HCT116 (cell line): ENCODE data around the gene DCTN3. TPM values are rescaled to one million over a fixed set of nuclear protein-coding genes. Genes with fewer than 3 reads are reported as not detected.

Experiments
- ATAC-seq: fragments of 200-7000 bp; cut with Tn5 transposase; 2 replicates; pipeline ENCODE4 v1.9.1; 2020; ENCODE audit warnings: mild to moderate bottlenecking, moderate library complexity
- BruUV-seq: library from RNA; stranded (reverse); fragments of 400-500 nt; replicated peaks from 2 replicates; lab custom pipeline; 2021; lab: Mats Ljungman, UMichigan
- CTCF ChIA-PET: fragments of 300-600 bp; sonication (Branson Sonifier 250); formaldehyde crosslinking; loops from one replicate; lab custom pipeline; 2021; ENCODE audit warnings: antibody characterized with exemption; lab: Charles Lee
- POLR2A ChIA-PET: fragments of 300-600, 350-600 bp; sonication (Branson Sonifier 250); formaldehyde crosslinking; loops from one replicate; lab custom pipeline; 2021; ENCODE audit warnings: antibody characterized with exemption; lab: Charles Lee
- RAD21 ChIA-PET, 2 experiments: fragments of 300-600 bp; sonication (Branson Sonifier 250); formaldehyde crosslinking; loops; one replicate each; lab custom pipeline; 2023; ENCODE audit warnings: low total read pairs in 2 of 2; ENCODE audit not compliant: uncharacterized antibody in 2 of 2, unreplicated experiment in 2 of 2, low non-redundant PET in 1 of 2; lab: Charles Lee
- DNase-seq: peaks from one replicate; pipeline ENCODE4 v3.0.0-alpha.2; 2010; ENCODE audit warnings: low read depth, low spot score
- H2AFZ ChIP-seq: fragments of 200-600 bp; shearing (Covaris generic), sonication (generic); 2 replicates; pipeline ENCODE4 v1.6.1; 2017; ENCODE audit warnings: low read depth, mixed run types, mixed read lengths, antibody characterized with exemption, low read length; ENCODE audit not compliant: poor library complexity, severe bottlenecking
- H3K27ac ChIP-seq: 2 replicates; pipeline ENCODE4 v1.5.1; 2012; ENCODE audit warnings: low read depth, low read length
- H3K27me3 ChIP-seq: fragments of 200-600 bp; sonication (generic); 2 replicates; pipeline ENCODE4 v1.6.1; 2016; ENCODE audit warnings: mixed run types, low read length, mixed read lengths; ENCODE audit not compliant: insufficient read depth
- H3K36me3 ChIP-seq, 2 experiments: fragments of 200-500 bp in 1 of 2; fragments of 200-600 bp in 1 of 2; sonication (Bioruptor generic) in 1 of 2; sonication (generic) in 1 of 2; 2 replicates each; pipeline versions ENCODE4 v1.5.1 to v1.6.1; 2014 to 2016; ENCODE audit warnings: low read length in 2 of 2, inconsistent platforms in 1 of 2, mixed read lengths in 1 of 2, mixed run types in 1 of 2; ENCODE audit not compliant: insufficient read depth in 2 of 2, control insufficient read depth in 1 of 2
- H3K4me1 ChIP-seq, 2 experiments: fragments of 200-600 bp in 1 of 2; sonication (generic) in 1 of 2; 2 replicates each; pipeline versions ENCODE4 v1.5.1 to v1.6.1; 2012 to 2017; ENCODE audit warnings: low read length in 2 of 2, inconsistent platforms in 1 of 2, mild to moderate bottlenecking in 1 of 2, mixed read lengths in 1 of 2, mixed run types in 1 of 2, moderate library complexity in 1 of 2; ENCODE audit not compliant: insufficient read depth in 2 of 2, control insufficient read depth in 1 of 2
- H3K4me2 ChIP-seq: fragments of 200-600 bp; sonication (generic); 2 replicates; pipeline ENCODE4 v1.6.1; 2017; ENCODE audit warnings: mixed run types, low read length, mixed read lengths
- H3K4me3 ChIP-seq, 2 experiments: fragments of 200-600 bp in 1 of 2; sonication (generic) in 1 of 2; replicated peaks in 1 of 2; 2 replicates each; pipeline ENCODE4 v1.5.1; 2011 to 2016; ENCODE audit warnings: low read length in 2 of 2, control low read depth in 1 of 2, low read depth in 1 of 2, mild to moderate bottlenecking in 1 of 2, mixed read lengths in 1 of 2, mixed run types in 1 of 2
- H3K79me2 ChIP-seq: fragments of 200-600 bp; sonication (generic); 2 replicates; pipeline ENCODE4 v1.6.1; 2017; ENCODE audit warnings: mild to moderate bottlenecking, mixed run types, low read length, moderate library complexity, mixed read lengths; ENCODE audit not compliant: insufficient read depth
- H3K9ac ChIP-seq: fragments of 200-600 bp; sonication (generic); 2 replicates; pipeline ENCODE4 v1.6.1; 2016; ENCODE audit warnings: low read length, mixed read lengths
- H3K9me2 ChIP-seq: fragments of 200-600 bp; sonication (generic), shearing (Covaris generic); 2 replicates; pipeline ENCODE4 v1.6.1; 2017; ENCODE audit warnings: mixed run types, mild to moderate bottlenecking, moderate library complexity; ENCODE audit not compliant: insufficient read depth
- H3K9me3 ChIP-seq, 2 experiments: fragments of 200-500 bp in 1 of 2; fragments of 200-600 bp in 1 of 2; sonication (Bioruptor generic) in 1 of 2; sonication (generic) in 1 of 2; 2 replicates each; pipeline ENCODE4 v1.6.1; 2014 to 2017; ENCODE audit warnings: low read length in 2 of 2, mixed read lengths in 2 of 2, inconsistent platforms in 1 of 2, low read depth in 1 of 2, mild to moderate bottlenecking in 1 of 2, mixed run types in 1 of 2, moderate library complexity in 1 of 2; ENCODE audit not compliant: control insufficient read depth in 1 of 2, insufficient read depth in 1 of 2
- H4K20me1 ChIP-seq: fragments of 200-600 bp; sonication (generic), shearing (Covaris generic); 2 replicates; pipeline ENCODE4 v1.6.1; 2017; ENCODE audit warnings: mixed run types, mild to moderate bottlenecking, moderate library complexity; ENCODE audit not compliant: insufficient read depth
- CBX3 ChIP-seq: IDR thresholded peaks from 2 replicates; pipeline ENCODE4 v1.6.1; 2012; ENCODE audit warnings: low read depth
- CEBPB ChIP-seq: IDR thresholded peaks from 2 replicates; pipeline ENCODE4 v1.6.1; 2012; ENCODE audit warnings: low read depth
- CTCF ChIP-seq, 3 experiments: fragments of 200-600 bp in 1 of 3; sonication (generic) in 1 of 3; IDR thresholded peaks in 2 of 3; conservative IDR thresholded peaks in 1 of 3; 2 replicates each; pipeline ENCODE4 v1.5.1; 2012 to 2017; ENCODE audit warnings: low read depth in 2 of 3, low read length in 2 of 3, antibody characterized with exemption in 1 of 3, borderline replicate concordance in 1 of 3, control low read depth in 1 of 3, mild to moderate bottlenecking in 1 of 3, mixed read lengths in 1 of 3, mixed run types in 1 of 3, moderate library complexity in 1 of 3; ENCODE audit not compliant: insufficient read depth in 1 of 3
- ELF1 ChIP-seq: IDR thresholded peaks from 2 replicates; pipeline ENCODE4 v1.6.1; 2012; ENCODE audit warnings: low read depth, borderline replicate concordance
- EZH2 ChIP-seq: fragments of 200-600 bp; sonication (generic); IDR thresholded peaks from 2 replicates; pipeline ENCODE4 v1.6.1; 2017; ENCODE audit warnings: antibody characterized with exemption, mixed run types
- EZH2phosphoT487 ChIP-seq: fragments of 200-600 bp; IDR thresholded peaks from 2 replicates; pipeline ENCODE4 v1.6.1; 2018; ENCODE audit warnings: antibody characterized with exemption, borderline replicate concordance
- JUND ChIP-seq: IDR thresholded peaks from 2 replicates; pipeline ENCODE4 v1.6.1; 2012
- POLR2AphosphoS5 ChIP-seq: IDR thresholded peaks from 2 replicates; pipeline ENCODE4 v1.6.1; 2011; ENCODE audit warnings: mild to moderate bottlenecking, low read depth, low read length, moderate library complexity
- RAD21 ChIP-seq: IDR thresholded peaks from 2 replicates; pipeline ENCODE4 v1.6.1; 2012; ENCODE audit warnings: low read depth, mild to moderate bottlenecking
- REST ChIP-seq: IDR thresholded peaks from 2 replicates; pipeline ENCODE4 v1.6.1; 2012; ENCODE audit warnings: low read depth
- SIN3A ChIP-seq: IDR thresholded peaks from 2 replicates; pipeline ENCODE4 v1.6.1; 2012; ENCODE audit warnings: low read depth
- SP1 ChIP-seq: IDR thresholded peaks from 2 replicates; pipeline ENCODE4 v1.6.1; 2012; ENCODE audit warnings: low read depth
- TCF7L2 ChIP-seq: IDR thresholded peaks from 2 replicates; pipeline ENCODE4 v1.7.0; 2011; ENCODE audit warnings: borderline replicate concordance, inconsistent platforms; ENCODE audit not compliant: insufficient read depth, insufficient read length; ENCODE audit errors: extremely low read depth
- YY1 ChIP-seq: IDR thresholded peaks from 2 replicates; pipeline ENCODE4 v1.6.1; 2011; ENCODE audit warnings: low read length, low read depth, moderate library complexity, mild to moderate bottlenecking; ENCODE audit not compliant: insufficient replicate concordance; ENCODE audit errors: extremely low read depth
- ZFX ChIP-seq: fragments of 450-650 bp; IDR thresholded peaks from 2 replicates; pipeline ENCODE4 v1.6.1; 2017
- ZNF274 ChIP-seq: fragments of 200-500 bp; sonication (Bioruptor generic); IDR thresholded peaks from 2 replicates; pipeline ENCODE4 v1.6.1; 2014; ENCODE audit warnings: mild to moderate bottlenecking, low read depth, low read length, inconsistent platforms
- intact Hi-C: fragments of 100-400 bp; cut with micrococcal nuclease; formaldehyde crosslinking; loops from 2 replicates; pipeline ENCODE4 v1.10.0; 2022
- total RNA-seq: library from RNA; stranded (reverse); gene quantifications from one replicate; pipeline ENCODE4 v1.2.1, GENCODE V29; 2021; ENCODE audit not compliant: unreplicated experiment
- TF ChIP-seq, protein P1 (sequence below): IDR thresholded peaks from 2 replicates; pipeline ENCODE4 v1.6.1; 2011; ENCODE audit warnings: mild to moderate bottlenecking, low read length, moderate library complexity; ENCODE audit not compliant: insufficient replicate concordance; ENCODE audit errors: extremely low read depth
- TF ChIP-seq, protein P2 (sequence below): IDR thresholded peaks from 2 replicates; pipeline ENCODE4 v1.6.1; 2012

Gene DCTN3
- total RNA-seq, 1 experiment from 2014 or later: 64.0 TPM

DNA sequence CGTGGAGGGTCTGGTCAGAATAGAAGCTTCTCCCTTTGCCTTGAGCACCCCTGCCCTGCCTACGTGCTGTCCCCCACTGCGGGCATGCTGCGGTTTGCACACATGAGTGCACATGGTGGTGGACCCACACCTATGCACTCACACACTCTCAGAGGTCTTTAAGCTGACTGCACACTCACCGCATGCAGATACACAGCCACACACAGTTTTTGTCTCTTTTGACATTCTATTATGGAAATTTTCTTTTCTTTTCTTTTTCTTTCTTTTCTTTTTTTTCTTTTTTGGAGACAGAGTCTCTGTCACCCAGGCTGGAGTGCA, 9.2 kb upstream of the DCTN3 start:
- CTCF ChIA-PET: interaction anchor here (1.9 kb wide), 1 partner anchor 9 kb away, joined by 4 read pairs; the partner anchor contains the start of gene DCTN3
- Histone ChIP-seq H3K27me3 (peaks cover 8% of the 10 kb centered on the region; the same call in 1 of the 2 replicates), H3K9me3 (no peaks in the 10 kb centered on the region), H3K4me3 (peak overlapping the region in 1 of 2 experiments; percentile 49; a peak in 1 of 4 replicates), H3K4me1 (peaks cover 8 to 35% of the 10 kb centered on the region in 2 experiments), H3K27ac (no peak overlapping the region), H2AFZ (no peak overlapping the region), H4K20me1 (no peaks in the 10 kb centered on the region), H3K4me2 (peak overlapping the region; percentile 75), H3K79me2 (no peaks in the 10 kb centered on the region), H3K9me2 (no peaks in the 10 kb centered on the region), H3K36me3 (no peaks in the 10 kb centered on the region), H3K9ac (no peak overlapping the region)
- DNase-seq: no peak
- BruUV-seq: no TSS peak
- RAD21 ChIA-PET: no interaction called here
- intact Hi-C loops: no loop called here
- no peak for ATAC-seq
- TF ChIP-seq RAD21 (no peak), ZFX (no peak), CBX3 (no peak), JUND (no peak), EZH2phosphoT487 (no peak), POLR2AphosphoS5 (no peak), SP1 (no peak), TCF7L2 (no peak), CTCF (IDR thresholded peaks at IDR 0.05 in 2 of 3, conservative IDR thresholded peaks at IDR 0.05 in 1 of 3; ENCODE audit: borderline replicate concordance in 1 of 3, insufficient read depth in 1 of 3, low read depth in 2 of 3, low read length in 2 of 3) (no peak), YY1 (no peak), CEBPB (no peak), SIN3A (no peak), ELF1 (no peak), ZNF274 (no peak), EZH2 (no peak), REST (no peak)
- TF ChIP-seq, protein P1, sequence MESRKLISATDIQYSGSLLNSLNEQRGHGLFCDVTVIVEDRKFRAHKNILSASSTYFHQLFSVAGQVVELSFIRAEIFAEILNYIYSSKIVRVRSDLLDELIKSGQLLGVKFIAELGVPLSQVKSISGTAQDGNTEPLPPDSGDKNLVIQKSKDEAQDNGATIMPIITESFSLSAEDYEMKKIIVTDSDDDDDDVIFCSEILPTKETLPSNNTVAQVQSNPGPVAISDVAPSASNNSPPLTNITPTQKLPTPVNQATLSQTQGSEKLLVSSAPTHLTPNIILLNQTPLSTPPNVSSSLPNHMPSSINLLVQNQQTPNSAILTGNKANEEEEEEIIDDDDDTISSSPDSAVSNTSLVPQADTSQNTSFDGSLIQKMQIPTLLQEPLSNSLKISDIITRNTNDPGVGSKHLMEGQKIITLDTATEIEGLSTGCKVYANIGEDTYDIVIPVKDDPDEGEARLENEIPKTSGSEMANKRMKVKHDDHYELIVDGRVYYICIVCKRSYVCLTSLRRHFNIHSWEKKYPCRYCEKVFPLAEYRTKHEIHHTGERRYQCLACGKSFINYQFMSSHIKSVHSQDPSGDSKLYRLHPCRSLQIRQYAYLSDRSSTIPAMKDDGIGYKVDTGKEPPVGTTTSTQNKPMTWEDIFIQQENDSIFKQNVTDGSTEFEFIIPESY: no peak
- TF ChIP-seq, protein P2, sequence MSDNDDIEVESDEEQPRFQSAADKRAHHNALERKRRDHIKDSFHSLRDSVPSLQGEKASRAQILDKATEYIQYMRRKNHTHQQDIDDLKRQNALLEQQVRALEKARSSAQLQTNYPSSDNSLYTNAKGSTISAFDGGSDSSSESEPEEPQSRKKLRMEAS: no peak
- POLR2A ChIA-PET: interaction anchor here (1.5 to 1.7 kb wide), 2 partner anchors 8 to 9 kb away, joined by 3 to 7 read pairs; partner anchors contain the start of genes DCTN3 and SIGMAR1
